ENCODE results near the gene DGCR8.

- TF ChIP-seq PATZ1 (CRISPR knock-in tag; IDR thresholded peaks at IDR 0.05; ENCODE audit: borderline replicate concordance) (no peak), ZFP30 (CRISPR knock-in tag; IDR thresholded peaks at IDR 0.05) (no peak), BACH2 (CRISPR knock-in tag; IDR thresholded peaks at IDR 0.05; ENCODE audit: borderline replicate concordance) (no peak), ZNF70 (CRISPR knock-in tag; IDR thresholded peaks at IDR 0.05) (no peak), RARB (CRISPR knock-in tag; IDR thresholded peaks at IDR 0.05) (no peak)
- TF ChIP-seq, protein P1, sequence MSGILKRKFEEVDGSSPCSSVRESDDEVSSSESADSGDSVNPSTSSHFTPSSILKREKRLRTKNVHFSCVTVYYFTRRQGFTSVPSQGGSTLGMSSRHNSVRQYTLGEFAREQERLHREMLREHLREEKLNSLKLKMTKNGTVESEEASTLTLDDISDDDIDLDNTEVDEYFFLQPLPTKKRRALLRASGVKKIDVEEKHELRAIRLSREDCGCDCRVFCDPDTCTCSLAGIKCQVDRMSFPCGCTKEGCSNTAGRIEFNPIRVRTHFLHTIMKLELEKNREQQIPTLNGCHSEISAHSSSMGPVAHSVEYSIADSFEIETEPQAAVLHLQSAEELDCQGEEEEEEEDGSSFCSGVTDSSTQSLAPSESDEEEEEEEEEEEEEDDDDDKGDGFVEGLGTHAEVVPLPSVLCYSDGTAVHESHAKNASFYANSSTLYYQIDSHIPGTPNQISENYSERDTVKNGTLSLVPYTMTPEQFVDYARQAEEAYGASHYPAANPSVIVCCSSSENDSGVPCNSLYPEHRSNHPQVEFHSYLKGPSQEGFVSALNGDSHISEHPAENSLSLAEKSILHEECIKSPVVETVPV (CRISPR knock-in tag; IDR thresholded peaks at IDR 0.05): no peak
These were observed 28.1 kb upstream of the DGCR8 start for GRCh38 chr22:20051927-20052308.

All from SK-N-SH treated with all-trans-retinoic acid at 6 μM for 48 hours (cell line).